Right atrium auricular region (tissue), 2 donors: ENCODE results near the gene GRAP2. TPM values are rescaled to one million over a fixed set of nuclear protein-coding genes. Genes with fewer than 3 reads are reported as not detected.

Experiments used
- DNase-seq: peaks from one replicate; pipeline ENCODE4 v3.0.0-alpha.2; 2019; ENCODE audit warnings: low spot score
- H3K27ac ChIP-seq, 2 donors: fragments of 200-600 bp; sonication (generic); 1 replicate in 1 of 2; 2 replicates in 1 of 2; pipeline ENCODE4 v1.5.1; 2016 to 2019
- H3K27me3 ChIP-seq, 2 donors: fragments of 200-600 bp; sonication (generic); one replicate each; pipeline versions ENCODE4 v1.5.1 to v1.6.0; 2017 to 2019
- H3K36me3 ChIP-seq: fragments of 200-600 bp; sonication (generic); one replicate; pipeline ENCODE4 v1.5.1; 2016
- H3K4me1 ChIP-seq, 2 donors: fragments of 200-600 bp; sonication (generic); one replicate each; pipeline versions ENCODE4 v1.5.1 to v1.6.0; 2017 to 2019
- H3K4me3 ChIP-seq, 2 donors: fragments of 200-600 bp; sonication (generic); 1 replicate in 1 of 2; 2 replicates in 1 of 2; pipeline ENCODE4 v1.5.1; 2017 to 2019; ENCODE audit warnings: mild to moderate bottlenecking in 1 of 2, moderate library complexity in 1 of 2
- H3K9me3 ChIP-seq, 2 donors: fragments of 200-600 bp; sonication (generic); one replicate each; pipeline ENCODE4 v1.5.1; 2019
- CTCF ChIP-seq, 2 donors: fragments of 200-600 bp; sonication (generic); IDR thresholded peaks; one replicate each; pipeline ENCODE4 v1.5.1; 2019; ENCODE audit warnings: antibody characterized with exemption in 2 of 2
- total RNA-seq, 2 donors: library from RNA; depleted of rRNA; stranded (reverse); fragments of >200 nt; gene quantifications; one replicate each; pipeline ENCODE4 v1.1.0, GENCODE V29; 2016

Gene GRAP2
- total RNA-seq, 2 donors from 2014 or later: 1.3 to 2.4 TPM

DNA sequence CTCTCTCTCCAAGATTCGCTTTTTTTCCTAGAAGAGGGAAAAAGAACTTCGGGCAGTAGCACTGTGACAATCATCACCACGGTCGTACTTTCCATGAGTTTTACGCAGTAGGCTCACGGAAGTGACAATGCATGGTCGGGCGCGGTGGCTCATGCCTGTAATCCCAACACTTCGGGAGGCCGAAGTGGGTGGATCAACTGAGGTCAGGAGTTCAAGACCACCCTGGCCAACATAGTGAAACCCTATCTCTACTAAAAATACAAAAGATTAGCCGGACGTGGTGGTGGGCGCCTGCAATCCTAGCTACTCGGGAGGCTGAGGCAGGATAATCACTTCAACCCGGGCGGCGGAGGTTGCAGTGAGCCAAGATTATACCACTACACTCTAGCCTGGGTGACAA, 23.4 kb downstream of the GRAP2 start:
- H3K27me3 ChIP-seq: no peaks in the 10 kb centered on the region
- H3K4me1 ChIP-seq: no peaks in the 10 kb centered on the region
- H3K27ac ChIP-seq: no peak overlapping the region
- DNase-seq: no peak
- no peaks in the 10 kb centered on the region for H3K36me3 ChIP-seq
- no peak overlapping the region for H3K4me3 ChIP-seq
- no peak for TF ChIP-seq CTCF (IDR thresholded peaks at IDR 0.05)
- no peaks in the 10 kb centered on the region for H3K9me3 ChIP-seq

DNA sequence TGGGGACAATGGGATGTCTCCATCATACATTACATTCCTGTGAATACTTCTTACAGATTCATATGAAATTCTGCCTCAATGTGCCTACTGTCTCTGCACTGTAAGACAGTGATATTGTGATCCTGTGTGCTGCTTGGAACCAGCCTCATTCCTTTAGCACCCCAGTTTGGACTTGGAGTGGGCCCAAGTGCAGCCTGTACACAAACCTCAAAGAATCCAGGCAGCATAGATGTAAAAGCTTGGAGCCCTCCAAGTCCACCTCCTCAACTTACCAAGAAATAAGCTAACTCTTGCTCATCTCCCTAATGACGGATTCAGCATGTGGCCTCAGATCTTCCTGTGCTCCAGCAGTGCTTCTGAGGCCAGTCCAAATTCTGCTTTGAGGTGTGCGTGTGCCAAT, 24.4 kb downstream of the GRAP2 start:
- Histone ChIP-seq H3K27me3 (no peaks in the 10 kb centered on the region), H3K4me3 (no peak overlapping the region), H3K36me3 (no peaks in the 10 kb centered on the region), H3K9me3 (no peaks in the 10 kb centered on the region), H3K27ac (no peak overlapping the region), H3K4me1 (no peaks in the 10 kb centered on the region)
- DNase-seq: no peak
- no peak for TF ChIP-seq CTCF (IDR thresholded peaks at IDR 0.05)

DNA sequence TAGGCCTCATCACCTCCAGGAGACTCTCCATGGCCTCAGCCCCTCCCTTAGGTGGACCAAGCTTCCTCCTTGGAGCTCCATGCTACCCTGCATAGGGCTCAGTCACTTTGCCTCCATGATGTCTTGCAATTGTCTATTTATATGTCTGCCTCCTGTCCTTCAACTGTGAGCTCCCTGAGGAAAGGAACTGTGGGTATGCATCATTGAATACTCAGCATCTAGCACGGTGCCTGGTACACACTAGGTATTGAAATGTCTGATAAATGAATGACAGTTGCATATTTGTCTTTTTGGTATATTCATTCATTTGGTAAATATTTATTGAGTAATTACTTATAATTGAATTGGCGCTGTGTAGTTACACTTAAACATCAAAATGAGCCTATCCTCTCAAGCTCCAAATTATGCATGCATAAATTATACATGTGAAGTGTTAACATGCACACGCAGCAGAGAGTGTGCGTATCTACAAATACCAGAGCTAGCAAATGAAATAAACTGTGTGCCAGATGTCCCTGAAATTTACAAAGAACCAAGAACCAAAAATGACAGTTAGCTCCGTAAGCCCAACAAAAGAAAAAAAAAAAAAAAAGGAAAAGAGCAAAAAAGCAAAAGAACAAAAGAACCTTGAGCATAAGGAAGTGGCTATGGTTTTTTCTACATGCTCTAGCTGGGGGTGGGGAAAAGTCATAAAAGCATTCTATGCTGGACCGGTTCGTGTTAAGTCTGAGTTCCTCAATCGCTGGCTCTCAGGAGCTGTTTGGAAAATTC, 25.2 kb downstream of the GRAP2 start:
- Histone ChIP-seq H3K27ac (no peak overlapping the region), H3K27me3 (no peaks in the 10 kb centered on the region), H3K4me3 (no peak overlapping the region), H3K9me3 (no peaks in the 10 kb centered on the region), H3K4me1 (no peaks in the 10 kb centered on the region), H3K36me3 (no peaks in the 10 kb centered on the region)
- DNase-seq: no peak
- TF ChIP-seq CTCF (IDR thresholded peaks at IDR 0.05): no peak

DNA sequence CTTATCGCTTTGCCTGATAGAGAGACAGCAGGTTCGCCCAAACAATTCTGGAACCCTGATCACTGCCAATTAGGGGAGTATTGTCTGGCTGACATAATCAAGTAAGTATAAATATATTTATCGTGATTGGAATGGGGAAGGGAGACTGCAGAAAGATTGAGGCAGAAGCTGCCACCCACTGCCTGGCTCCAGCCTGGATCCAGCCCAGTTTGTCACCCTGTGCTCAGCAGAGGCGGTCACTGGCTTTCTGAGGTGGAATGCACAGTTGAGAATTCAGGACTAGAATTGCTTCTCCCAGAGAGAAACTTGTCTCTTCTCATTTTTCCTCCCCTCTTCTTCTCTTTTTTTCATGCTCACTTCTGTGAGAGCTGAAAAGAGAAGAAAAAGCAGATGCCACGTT, 25.9 kb downstream of the GRAP2 start:
- no peak for DNase-seq
- Histone ChIP-seq H3K4me1 (no peaks in the 10 kb centered on the region), H3K4me3 (no peak overlapping the region), H3K27me3 (no peaks in the 10 kb centered on the region), H3K9me3 (no peaks in the 10 kb centered on the region), H3K36me3 (no peaks in the 10 kb centered on the region), H3K27ac (no peak overlapping the region)
- no peak for TF ChIP-seq CTCF (IDR thresholded peaks at IDR 0.05)

DNA sequence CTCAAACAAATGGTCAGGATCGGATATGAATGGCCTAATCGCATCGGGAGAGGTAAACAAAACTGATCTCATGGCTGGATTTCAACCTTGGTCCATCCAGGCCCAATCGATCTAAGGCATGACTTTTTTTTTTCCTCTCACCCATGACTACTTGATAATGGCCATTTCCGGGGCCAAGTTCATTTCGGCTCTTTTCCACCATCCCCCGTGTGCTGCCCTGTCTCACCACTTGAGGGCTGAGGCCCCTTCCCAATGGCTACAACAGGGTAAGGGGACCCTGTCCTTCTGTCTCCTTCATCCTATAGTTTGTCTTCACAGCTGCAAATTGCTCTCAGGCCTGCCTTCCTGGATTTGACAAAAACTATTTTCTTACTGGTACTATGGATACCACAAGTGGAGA, 26.7 kb downstream of the GRAP2 start:
- TF ChIP-seq CTCF (IDR thresholded peaks at IDR 0.05): no peak
- H3K36me3 ChIP-seq: no peaks in the 10 kb centered on the region
- no peak overlapping the region for H3K4me3 ChIP-seq
- H3K9me3 ChIP-seq: no peaks in the 10 kb centered on the region
- H3K27ac ChIP-seq: no peak overlapping the region
- H3K27me3 ChIP-seq: no peaks in the 10 kb centered on the region
- H3K4me1 ChIP-seq: no peaks in the 10 kb centered on the region
- DNase-seq: no peak
